ENCODE measurements around the gene TOM1L2. TPM values are rescaled to one million over a fixed set of nuclear protein-coding genes. Genes with fewer than 3 reads are reported as not detected.

Gene TOM1L2
- total RNA-seq, 1 donor from 2014 or later, result 43.7 TPM

DNA sequence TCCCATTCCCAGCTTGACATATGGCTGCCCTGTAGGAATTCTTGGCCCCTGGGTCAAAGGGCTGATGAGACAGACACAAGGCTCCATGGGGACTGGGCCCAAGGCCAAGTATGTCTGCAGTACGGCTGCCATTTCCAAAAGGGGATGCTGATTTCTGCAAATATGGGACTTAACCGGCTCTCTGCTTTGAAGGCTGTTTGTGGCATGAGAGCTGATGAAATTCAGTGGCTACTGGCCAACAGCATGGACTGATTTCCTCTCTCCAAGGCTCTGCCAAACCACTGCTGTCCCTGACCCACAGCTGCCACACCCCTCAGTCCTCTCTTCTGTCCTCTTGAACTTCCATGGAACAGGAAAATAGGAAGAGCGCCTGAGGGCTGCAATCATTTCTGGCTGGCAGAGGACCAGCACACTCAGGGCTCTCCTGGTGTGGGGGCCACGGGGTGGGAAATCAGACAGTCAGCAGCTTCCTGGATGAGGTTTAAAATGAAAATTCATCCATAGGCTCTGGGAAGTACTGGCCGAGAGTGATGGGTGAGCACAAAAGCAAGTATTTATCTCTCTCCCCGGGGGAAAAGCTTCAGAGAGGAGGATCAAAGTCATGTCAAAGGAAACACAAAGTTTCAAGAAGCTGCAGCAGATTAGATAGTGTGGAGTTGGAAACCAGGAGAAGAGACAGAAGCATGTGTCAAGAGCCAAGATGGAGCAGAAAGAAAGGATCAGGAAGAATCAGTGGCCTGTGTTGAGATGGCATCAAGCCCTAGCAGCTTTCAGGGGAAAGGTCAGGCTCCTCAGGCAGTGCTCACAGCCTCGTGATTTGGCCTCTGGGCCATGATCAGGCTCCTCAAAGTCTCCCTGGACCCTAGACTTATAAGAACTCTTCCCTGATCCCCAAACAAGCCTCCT lies 71.3 kb downstream of the TOM1L2 start:
- no peak for DNase-seq (ENCODE audit: low spot score)

DNA sequence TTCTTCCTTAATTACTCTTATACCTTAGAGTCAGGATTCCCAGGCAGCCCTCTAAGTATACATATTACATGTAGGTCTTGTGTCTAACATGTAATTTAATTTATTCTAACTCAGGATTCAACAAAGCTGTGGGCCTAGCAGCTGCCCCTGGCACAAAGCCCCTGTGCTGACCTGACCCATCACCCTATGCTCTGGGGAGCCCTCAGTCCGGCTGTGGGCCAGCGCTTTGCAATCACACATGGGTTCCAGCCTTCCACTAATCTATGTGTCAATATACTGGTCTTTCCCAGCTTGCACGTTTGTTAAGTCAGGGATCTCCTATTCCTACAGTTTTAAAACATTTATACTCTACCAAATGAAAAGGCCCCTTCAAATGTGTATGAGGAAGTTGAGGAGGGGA lies 72.7 kb downstream of the TOM1L2 start:
- DNase-seq (ENCODE audit: low spot score), result no peak

DNA sequence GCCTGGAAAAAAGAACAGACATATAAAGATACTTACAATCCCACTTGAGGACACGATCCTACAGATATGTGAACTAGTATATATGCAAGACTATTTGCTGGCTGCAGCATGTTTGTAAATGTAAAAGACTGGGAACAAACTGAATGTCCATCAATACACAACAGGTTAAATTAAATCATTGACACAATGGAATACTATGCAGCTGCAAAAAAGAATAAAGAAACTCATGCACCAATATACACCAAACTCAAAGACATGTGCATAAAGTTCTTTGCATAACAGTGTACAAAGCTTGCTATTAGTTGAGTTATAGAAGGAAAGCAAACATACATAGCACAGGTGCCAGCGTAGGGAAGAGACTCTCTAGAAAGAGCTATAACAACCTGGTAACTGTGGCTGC lies 73.5 kb downstream of the TOM1L2 start:
- no peak for DNase-seq (ENCODE audit: low spot score)

DNA sequence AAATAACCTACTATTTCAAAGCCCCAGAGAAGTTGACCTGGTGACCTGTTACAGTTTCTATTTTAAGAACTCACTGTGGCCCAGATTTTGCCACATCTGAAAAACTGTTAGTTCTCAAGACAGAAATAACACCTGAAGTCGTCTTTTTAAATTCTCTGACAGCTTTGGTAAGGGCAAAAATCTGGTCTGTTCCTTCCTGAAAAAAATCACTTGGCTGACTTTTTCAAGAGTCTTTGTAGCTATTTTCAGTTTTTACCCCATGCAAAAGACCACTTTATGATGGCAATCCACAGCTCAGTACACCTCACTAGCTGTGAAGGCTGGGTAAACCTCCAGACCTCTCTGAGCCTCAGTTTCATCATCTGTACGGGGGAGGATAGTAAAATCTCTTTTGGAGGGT lies 74.8 kb downstream of the TOM1L2 start:
- no peak for DNase-seq (ENCODE audit: low spot score)

DNA sequence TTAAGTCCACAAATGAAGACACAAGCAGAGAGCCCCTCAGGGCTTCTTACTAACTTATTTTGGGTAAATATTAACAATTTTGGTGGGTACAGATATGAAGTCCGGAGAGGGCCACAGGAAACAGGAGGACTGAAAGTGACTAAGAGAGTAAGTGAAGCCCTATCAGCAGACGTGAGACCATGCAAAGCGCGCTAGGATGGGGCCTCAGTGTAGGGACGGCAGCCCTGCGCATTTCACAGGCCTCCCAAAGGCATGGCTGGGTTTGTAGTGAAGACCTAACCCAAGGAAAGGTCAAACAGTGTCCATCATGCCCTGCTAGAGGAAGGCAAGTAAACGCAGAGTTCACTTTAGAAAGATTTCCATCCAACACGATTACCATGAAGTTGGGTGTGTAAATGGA lies 75.5 kb downstream of the TOM1L2 start:
- DNase-seq (ENCODE audit: low spot score), result no peak

DNA sequence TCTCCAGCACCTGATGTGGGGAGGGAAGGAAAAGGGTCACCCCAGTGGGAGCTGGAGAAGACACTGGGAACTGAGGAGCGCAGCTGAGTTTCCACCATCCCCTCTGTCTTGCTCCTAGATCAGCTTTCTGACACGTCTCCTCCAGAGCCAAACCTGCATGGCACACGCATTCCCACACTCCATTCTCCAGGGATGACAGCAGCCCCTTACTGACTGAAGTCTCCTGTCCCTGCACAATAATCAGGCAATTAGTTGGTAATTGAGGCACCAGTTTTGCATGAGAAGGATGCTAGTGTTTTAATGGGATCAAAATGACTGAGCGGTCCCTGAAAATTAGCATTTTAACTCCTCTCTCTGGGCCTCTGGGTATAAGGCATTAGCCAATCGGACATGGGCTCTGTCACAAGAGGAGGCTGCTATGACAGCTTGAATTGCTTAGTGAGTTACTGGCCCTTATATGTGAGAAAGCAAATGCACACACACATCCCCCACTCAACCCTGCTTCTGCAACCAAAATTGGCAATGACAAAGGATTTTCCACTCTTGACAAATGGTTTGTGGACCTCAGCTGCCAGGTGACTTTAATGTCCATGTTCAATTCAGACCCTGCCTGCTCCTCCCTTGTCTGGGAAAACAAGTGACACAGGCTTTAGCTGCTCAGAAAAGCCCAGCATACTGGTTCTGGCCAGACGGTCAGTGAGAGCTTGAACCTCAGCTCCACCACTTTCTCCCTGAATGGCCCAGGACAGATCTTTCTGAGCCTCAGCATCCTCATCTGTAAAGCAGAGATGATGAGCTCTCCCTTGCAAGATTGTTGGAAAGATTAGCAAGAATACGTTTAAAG lies 78.2 kb downstream of the TOM1L2 start:
- DNase-seq (ENCODE audit: low spot score), result no peak

DNA sequence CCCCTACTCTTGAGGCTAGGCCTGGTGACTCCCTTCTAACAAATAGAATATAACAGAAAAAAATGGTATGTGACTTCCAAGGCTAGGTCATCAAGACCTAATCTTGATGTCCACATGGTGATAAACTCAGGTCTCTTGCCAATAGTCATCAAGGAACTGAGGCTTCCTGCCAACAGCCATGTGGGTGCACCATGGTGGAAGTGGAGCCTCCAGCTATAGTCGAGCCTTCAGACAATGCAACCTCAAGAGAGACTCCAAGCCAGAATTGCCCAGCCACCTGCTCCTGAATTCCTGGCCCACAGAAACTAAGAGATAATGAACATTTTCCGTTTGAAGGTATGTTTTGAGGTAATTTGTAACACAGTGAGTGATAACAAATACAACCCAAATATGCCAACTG lies 79.5 kb downstream of the TOM1L2 start:
- no peak for DNase-seq (ENCODE audit: low spot score)

DNA sequence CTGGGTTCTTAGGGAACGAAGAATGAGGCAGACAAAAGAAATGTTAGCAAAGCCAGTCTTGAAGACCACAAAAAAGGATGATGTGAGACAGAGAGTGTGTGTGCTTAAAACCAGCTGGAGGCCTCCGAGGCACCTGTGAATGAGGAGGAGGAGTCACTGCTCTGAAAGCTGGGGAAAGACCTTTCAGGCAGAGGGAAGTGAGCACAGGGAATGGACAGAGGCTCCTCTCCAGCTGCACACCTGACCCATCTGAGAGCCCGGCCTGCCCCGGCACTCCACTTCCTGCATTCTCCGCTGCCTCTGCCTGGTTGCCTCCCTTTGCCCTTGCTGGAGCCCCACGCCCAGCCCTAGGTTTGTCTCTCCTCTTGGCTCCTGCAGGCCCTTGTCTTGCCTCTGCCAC lies 80.2 kb downstream of the TOM1L2 start:
- DNase-seq (ENCODE audit: low spot score), result no peak

DNA sequence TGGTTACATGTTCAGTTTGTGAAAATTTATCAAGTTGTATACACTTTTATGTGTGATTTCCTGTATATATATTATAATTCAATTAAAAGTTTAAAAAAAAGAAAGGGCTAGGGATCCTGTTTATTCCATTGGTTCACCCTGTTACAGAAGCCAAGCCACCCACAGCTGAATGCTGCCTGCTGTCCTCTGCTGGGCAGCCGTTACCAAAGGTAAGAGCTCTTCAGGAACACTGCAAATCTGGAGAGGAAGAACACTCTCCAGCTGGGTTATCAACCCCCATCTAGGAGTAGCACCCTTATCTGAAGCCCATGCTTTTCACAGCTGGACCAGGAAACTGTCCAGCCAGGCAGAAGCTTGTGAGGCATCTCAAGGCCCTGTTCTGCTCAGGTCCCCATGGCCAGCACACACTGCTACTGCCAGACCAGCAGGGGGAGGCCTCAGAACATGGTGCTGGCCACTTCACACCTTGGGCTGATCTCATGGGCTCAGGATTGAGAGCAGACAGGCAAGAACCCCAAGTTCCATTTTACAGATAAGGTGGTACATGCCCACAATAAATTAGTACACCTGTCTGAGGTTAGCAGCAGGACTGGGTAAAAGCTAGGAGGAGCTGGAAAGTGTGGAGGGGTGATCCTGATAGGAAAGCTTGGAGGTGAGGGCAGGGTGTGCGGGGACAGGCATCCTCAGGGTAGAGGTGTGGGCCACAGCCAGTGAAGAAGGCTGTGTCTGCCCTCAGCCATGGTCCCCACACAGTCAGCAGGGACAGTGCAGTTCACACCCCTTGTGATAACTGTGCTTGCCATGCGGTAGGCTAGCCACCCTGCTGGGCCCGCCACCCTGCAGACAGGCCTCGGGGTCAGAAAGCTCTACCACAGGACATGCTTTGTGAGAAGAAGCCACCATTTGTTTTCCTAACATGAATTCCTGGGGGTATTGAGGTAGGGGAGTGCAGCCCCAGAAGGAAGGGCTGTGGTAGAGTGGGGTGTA lies 81.1 kb downstream of the TOM1L2 start:
- no peak for DNase-seq (ENCODE audit: low spot score)

DNA sequence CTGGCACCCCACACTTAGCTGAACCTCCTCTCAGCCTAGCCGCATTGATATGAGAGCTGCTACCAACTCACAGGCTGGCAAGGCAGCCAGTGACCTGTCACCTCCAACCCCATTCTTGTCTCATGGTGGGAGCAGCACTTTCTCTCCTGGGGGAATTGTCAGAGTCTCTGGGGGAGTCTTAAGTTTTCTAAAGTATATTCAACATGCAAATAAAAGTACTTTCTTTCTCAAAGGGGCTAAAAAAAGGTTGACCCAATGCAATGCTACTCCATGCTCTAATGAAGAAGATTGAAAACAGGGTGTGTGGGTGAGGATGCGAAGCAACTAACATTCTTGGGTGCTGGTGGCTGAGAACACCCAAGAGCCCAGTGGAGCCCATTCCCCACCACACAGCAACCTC lies 82.3 kb downstream of the TOM1L2 start:
- DNase-seq (ENCODE audit: low spot score), result no peak

DNA sequence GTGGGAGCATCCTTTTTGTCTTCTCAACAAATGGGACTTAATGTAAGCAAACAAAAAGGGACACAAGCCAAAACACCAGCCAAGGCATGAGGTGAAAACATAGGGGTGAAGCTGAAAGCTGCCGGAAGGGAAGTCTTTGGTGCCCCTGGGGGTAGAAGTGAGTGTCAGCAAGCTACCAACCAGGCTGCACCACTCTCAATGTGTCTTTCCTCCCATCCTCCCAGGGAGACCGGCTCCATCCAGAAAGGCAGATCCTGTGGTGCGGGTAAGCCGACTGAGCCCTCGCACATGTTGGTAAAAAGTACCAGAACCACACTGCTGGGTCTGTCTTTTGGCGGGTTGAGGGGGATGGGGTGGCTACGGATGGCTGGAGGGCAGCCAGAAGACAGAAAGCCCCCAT lies 83.4 kb downstream of the TOM1L2 start:
- no peak for DNase-seq (ENCODE audit: low spot score)

DNA sequence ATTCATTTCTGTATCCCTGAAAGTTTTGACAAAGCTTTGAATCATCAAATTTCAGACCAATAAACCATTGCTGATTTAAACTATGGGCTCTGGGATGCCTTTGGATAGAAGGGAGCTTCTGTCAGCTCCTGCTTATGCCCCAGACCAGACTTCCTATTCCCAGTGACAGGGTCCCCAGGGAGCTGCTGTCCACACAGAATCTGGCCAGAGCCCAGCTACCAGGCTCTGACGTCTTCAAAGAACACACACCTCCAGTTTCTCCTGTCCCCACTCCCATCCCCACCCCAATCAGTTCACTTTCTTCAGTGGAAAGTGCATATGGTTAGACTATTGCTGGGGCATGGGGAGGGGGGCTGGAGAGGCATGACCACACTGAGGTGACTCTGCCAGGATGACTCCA lies 83.8 kb downstream of the TOM1L2 start:
- DNase-seq (ENCODE audit: low spot score), result no peak

DNA sequence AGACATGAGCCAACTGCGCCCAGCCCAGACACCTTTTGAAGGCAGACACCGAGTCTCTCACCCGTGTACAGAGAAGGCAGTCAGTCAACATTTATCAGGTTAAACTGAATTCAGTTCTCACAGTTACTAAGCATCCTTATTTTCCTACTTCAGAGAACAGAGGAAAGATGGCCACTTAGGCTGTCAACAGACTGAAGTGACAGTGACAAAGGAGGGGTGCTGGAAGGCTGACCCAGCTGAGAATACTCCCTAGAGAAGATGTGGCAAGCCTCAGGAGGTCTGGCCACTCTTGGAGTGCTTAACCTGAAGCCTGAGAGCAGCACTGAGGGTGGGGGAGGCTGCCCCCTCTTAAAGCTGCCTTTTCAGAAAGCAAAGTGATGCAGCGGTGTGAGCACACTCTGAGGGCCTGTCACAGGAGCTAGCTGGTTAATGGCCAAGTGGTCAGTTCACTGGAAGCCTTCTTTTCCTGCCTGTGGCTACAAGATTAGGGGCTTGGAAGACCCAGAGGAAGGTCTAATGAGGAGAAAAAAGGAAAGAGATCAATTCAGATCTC lies 84.4 kb downstream of the TOM1L2 start:
- no peak for DNase-seq (ENCODE audit: low spot score)

DNA sequence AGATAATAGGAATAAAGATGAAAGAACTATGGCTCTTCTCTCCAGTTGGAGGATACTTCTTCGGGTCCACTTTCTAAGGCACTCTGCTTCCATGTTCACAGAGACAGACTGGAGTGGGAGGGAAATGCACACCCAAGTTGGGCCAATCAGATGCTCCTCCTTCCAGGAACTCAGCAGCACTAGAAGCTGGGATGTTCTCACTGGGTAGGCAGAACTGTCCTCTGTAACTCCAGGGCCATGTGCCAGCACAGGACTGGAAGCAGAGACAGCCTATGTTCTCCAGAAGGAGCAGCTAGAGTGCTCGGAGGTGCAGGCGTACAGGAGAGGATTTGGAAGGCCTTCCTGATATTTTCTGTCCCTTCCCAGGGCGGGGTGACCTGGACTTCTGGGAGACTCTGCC lies 85.5 kb downstream of the TOM1L2 start:
- DNase-seq (ENCODE audit: low spot score), result no peak

DNA sequence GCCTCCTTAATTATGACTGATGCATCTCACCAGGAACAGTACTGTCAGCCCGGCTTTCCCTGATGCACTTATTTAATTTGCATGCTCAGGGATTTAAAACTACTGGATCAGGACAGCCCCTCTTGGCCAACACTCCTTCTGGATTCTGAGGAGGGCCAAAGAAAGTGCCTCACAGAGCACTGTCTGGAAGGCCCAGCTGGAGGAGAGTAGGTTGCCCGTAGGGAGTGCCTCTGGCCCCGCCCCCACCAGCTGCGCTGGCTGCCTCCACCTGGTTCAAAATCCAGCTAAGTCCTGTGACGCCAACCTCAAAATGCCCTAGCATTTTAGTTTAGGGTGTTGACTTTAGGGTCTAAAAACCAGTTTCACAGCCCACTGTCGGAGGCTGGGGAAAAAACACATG lies 86.0 kb downstream of the TOM1L2 start:
- no peak for DNase-seq (ENCODE audit: low spot score)

DNA sequence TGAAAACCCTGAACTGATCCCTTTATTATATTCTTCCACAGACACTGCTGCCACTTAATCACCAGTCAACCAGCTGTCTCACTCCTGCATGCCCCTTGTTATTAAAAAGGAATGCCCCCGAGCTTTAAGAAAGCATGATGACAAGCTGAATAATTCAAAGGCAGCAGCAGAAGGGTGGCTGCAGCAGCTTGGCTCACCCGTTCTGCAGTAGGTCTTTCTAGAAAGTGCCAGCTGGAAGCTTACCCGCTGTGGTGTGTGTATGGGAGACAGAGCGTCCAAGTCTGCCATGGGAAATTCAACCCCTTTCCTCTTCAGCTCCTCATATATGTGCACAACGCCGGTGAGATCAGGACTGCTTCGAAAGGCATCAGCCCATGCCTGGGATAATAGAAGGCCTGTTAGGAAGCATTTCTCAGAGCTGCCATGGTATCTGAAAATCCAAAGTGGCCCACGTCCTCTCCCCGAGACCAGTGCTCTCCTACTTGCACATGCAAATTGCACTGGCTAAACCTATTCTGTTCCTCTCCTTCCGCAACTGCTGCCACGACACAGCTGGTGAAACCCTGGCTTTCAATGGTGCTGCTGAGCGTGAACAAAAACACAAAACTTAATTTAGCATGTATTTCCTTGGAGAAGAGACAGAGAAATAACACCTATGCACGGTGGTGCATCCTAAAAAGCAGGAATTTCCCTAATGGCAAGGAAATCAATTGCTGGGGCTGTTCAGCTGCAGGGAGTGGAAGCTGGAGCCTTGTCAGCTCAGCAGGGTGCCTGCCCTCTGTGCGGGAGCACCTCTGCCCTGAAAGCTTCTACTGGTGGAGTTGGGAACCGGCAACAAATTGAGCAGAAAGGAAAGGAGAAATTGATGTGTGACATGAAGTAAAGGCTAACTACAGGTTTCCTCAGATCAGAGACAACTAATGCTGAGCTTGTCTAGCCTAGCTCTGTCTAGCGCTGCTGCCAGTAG lies 87.5 kb downstream of the TOM1L2 start:
- DNase-seq (ENCODE audit: low spot score), result no peak

DNA sequence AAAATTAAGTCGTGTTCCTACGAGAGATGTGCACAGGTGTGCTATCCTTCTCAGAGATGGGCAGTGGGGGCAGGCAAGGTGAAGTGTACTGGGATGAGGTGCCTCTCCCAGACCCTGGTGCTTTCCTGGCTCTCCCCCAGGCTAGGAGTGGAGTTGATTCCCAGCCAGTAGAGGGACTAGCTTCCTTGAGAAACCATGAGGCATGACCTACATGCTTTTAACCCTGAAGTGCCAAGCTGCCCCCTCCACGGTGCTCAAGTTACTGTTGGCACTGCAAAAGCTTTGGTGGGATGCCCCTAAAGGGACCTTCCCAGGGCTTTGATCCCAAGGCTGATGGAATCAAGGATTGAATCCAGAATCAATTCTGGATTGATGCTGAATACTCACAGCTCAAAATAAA lies 88.4 kb downstream of the TOM1L2 start:
- no peak for DNase-seq (ENCODE audit: low spot score)

DNA sequence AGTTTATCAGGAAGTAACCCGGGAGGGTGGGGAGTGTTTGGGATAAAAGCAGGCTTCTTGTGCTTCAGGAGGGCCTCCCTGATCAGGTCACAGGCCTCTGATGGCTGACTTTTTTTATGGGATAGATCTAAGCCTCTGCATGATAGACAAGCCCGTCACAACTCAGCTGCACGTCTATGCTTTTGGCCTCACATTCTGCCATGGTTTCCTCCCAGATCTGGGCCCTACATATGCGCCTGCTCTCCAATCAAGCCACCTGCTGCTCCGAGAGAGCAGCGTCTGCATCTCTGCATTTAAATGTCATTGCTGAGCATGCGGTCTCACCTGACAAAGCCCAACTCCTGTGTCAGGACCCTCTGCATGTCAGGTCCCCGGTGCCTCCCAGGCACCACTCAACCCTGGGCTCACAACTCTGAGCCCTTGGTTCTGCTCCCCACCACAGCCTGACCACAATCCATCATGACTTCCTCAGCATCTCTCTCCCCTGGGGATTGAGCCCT lies 90.1 kb downstream of the TOM1L2 start:
- DNase-seq (ENCODE audit: low spot score), result no peak

DNA sequence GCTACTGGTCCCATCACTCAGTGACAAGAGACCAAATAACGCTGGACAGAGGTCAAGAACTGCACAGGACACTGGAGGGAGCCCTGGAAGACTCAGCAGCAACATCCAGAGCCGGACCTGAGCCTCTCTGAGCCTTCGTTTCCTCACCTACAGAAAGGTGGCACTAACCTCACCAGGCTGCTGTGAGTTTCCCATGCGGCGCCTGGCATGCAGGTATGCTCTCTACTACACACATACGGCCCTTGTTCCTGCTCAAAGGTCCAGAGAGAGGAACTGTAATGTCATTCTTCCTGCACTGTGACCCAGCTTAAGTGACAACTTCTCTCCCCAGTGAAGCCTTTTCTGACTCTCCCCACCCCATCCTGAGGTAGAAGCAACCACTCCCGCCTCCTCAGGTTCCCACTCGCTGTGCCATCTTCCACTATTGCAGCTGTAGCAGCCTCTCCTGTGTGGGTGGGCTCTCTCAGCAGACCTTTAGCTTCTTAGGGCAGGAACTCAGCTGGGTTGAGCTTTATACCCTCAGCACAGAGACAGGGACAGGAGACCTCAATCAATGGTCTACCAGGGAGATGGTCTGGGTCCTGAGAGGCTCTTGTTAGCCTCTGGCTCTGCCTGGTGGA lies 91.5 kb downstream of the TOM1L2 start:
- DNase-seq (ENCODE audit: low spot score), result no peak

Data from mesenteric fat pad (tissue), 1 donor.